AG10803 (cell line): ENCODE data around the gene MARCO.
"Not testable (repeated sequence)": the region's sequence is repeated elsewhere in the genome, so short reads cannot be mapped to it uniquely, and the experiment has no call there.

Source experiments
- DNase-seq: peaks from one replicate; pipeline ENCODE4 v3.0.0; 2010; ENCODE audit warnings: low read depth
- H3K4me3 ChIP-seq: 2 replicates; pipeline ENCODE4 v1.5.1; 2011; ENCODE audit warnings: mild to moderate bottlenecking, low read length, control low read depth
- TF ChIP-seq, protein P1 (sequence below): conservative IDR thresholded peaks from 2 replicates; pipeline ENCODE4 v1.5.1; 2011; ENCODE audit warnings: mild to moderate bottlenecking, low read length, control low read depth, inconsistent platforms

MARCO gene

DNA sequence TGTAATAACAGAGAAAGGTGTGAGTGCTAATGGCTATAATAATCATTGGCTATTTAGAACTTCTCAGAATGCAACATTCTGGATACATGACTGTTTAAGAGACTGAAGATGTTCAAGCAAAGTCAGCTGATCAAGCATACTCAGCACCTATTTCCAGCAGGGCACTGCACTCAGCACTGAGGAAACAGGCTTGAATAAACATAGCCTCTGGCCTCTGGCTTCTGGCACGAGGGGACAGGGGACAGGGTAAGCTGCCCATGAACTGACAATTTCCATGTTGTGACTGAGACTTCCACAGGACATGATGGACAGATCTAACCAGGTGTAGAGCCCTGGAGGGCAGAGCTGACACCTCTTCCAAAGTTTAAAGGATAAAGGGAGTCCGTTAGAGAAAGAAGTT is 1.3 kb downstream of the MARCO start:
- TF ChIP-seq, protein P1, sequence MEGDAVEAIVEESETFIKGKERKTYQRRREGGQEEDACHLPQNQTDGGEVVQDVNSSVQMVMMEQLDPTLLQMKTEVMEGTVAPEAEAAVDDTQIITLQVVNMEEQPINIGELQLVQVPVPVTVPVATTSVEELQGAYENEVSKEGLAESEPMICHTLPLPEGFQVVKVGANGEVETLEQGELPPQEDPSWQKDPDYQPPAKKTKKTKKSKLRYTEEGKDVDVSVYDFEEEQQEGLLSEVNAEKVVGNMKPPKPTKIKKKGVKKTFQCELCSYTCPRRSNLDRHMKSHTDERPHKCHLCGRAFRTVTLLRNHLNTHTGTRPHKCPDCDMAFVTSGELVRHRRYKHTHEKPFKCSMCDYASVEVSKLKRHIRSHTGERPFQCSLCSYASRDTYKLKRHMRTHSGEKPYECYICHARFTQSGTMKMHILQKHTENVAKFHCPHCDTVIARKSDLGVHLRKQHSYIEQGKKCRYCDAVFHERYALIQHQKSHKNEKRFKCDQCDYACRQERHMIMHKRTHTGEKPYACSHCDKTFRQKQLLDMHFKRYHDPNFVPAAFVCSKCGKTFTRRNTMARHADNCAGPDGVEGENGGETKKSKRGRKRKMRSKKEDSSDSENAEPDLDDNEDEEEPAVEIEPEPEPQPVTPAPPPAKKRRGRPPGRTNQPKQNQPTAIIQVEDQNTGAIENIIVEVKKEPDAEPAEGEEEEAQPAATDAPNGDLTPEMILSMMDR: no peak
- no peak overlapping the region for H3K4me3 ChIP-seq
- DNase-seq: no peak

DNA sequence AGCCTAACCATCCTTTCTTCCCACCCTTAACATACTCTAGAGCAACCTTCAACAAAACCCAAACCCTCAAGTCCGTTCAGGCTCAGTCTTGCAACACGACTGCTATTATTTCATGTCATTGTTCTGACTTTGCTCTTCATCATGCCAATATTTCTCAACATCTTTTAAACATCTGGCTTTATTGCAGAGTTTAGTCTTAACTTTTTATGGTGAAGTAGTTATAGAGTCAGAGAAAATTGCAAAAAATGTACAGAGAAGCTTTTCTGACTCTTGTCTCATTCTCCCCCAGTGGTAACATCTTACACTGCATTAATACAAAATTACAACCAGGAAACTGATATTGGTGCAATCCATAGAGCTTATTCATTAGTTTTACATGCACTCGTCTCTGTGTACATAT is 3.9 kb downstream of the MARCO start:
- no peak for DNase-seq
- TF ChIP-seq, protein P1: no peak
- no peak overlapping the region for H3K4me3 ChIP-seq

DNA sequence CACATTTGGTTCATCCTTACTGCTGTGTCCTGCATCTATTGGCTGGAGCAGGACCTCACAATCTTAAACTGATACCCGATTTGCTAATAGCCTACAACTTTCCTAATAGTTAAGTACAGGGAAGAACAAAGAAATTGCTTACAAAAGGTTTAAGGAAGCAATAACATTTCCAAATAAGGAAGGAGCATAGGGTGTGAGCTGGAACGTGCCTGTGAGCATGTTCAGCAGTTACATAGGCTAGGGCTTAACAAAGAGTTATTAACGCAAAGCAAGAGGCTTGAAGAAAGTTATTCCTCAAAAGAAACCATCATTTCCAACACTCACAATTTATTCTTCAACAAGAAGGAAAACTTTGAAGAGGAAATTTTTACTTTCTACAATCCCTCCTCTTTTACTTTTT is 6.3 kb downstream of the MARCO start:
- not testable (repeated sequence) for H3K4me3 ChIP-seq, DNase-seq

DNA sequence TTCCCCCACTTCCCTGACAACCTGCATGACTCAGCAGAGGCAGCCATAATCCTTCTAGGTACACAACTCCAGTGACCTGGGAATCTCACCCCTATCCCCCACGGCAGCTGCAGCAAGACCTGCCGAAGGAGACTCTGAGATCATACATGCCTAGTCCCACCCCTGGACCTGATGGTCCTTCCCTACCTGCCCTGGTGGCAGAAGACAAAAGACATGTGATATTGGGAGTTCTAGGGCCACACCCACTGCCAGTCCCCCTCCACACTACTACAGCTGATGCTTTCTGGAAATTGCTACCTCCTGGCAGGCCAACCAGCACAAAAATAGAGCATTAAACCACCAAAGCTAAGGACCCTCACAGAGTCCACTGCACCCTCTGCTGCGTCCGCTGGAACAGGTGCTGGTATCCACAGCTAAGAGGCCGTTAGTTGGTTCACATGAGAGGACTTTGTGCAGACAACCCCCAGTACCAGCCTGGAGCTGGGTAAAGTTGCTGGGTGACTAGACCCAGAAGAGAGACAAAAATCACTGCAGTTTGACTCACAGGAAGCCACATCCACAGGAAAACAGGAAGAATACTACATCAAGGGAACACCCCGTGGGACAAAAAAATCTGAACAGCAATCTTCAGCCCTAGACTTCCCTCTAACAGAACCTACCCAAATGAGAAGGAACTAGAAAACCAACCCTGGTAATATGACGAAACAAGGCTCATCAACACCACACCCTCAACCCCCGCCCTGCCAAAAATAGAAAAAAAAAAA is 12.5 kb downstream of the MARCO start:
- DNase-seq: no peak
- no peak overlapping the region for H3K4me3 ChIP-seq
- TF ChIP-seq, protein P1: no peak

DNA sequence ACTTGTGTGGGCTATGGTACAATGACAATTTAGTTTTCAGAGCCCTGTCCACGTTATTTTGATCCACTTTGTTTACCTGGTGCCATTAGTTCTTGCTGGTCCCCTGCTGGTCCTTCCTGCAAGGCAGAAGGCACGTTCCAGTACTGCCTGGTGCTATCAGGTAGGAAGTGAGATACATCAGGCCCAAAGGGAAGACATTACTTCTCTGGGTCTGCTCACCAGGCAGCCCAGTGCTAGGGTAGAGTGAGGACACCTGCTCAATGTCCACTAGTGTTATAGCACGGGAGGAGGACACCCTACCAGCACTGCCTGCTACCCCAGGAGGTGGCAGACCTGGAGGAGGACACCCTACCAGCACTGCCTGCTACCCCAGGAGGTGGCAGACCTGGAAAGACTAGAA is 23.7 kb downstream of the MARCO start:
- H3K4me3 ChIP-seq: no peak overlapping the region
- TF ChIP-seq, protein P1: no peak
- DNase-seq: no peak

DNA sequence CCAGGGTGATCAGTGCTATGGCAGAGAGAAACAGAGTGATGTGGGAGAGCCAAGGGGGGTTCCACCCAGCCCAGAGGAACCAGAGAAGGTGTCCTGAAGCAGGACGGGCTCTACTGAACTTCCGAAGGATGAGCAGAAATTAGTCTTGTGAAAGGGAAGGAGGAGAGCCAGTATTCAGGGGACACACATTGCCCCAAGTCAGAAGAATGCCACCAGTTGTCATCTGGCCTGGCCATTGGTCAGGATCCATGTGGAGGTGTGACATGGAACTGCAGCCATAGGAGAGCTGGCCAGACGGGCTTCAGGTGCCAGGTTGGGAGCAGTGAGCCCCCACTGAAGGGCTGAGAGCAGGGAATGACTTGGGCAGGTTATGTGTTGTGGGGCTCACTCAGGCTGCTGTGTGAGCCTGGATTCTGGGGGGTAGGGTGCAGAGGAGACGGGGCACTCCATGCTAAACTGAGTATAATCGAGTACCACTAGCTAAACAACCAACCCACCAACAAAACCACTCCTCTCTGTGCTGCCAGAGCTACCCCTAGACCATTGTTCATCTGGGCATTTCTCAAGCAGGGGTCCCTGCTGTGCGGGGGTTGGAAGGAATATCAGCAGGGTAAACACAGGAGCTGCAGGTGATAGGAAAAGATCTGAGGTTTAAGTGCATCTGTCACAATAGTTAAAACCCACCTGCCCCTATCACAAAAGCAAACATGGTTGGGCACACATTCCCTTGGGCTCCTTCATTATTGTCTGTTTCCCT is 25.3 kb downstream of the MARCO start:
- TF ChIP-seq, protein P1: no peak
- no peak for DNase-seq
- no peak overlapping the region for H3K4me3 ChIP-seq

DNA sequence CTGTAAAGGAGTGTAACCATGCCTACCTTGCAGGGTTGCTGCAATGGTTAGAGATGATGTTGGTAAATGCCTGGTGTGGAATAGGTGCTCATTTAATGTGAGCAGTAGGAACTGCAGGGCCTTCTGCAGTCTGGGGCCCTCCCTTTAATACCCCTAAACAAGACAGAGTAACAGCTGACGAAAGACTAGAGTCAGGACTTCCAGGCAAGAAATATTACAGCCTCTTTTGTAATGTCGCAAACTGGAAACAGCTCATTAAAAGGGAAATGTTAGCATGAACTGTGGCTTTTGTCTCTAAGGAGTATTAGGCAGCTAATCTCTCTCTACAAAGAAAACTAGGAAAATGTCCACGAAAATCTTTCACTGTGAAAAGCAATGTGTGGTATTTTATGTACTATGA is 26.0 kb downstream of the MARCO start:
- TF ChIP-seq, protein P1: no peak
- DNase-seq: no peak
- no peak overlapping the region for H3K4me3 ChIP-seq
